ENCODE results near the gene SLC34A3. TPM values are rescaled to one million over a fixed set of nuclear protein-coding genes. Genes with fewer than 3 reads are reported as not detected.

Gene SLC34A3
- total RNA-seq, 1 donor from 2014 or later = not detected

DNA sequence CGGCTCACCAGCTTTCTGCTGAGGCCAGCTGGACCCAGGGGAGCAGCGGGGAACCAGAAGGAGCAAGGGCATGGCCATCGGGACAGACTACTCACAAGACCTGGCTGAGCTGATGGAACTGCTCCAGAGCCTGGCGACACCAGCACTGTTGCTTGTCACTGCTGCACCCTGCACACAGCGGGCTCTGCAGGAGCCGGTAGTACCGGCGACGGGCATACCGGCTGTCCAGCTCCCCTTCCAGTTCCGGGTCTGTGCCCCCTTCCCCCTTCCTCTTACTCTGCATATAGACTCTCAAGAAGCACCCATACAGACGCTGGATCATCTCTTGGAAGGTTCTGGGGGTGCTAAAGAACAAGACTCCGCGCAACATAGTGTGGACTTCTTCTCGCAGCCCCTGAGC is 43.3 kb upstream of the SLC34A3 start:
- Mint-ChIP-seq H3K27ac (no peak overlapping the region), H3K36me3 (no peaks in the 10 kb centered on the region), H3K27me3 (ENCODE audit: insufficient read depth, low read depth) (peaks cover 2% of the 10 kb centered on the region), H3K4me1 (peaks cover 25% of the 10 kb centered on the region), H3K9me3 (no peaks in the 10 kb centered on the region), H3K4me3 (peak overlapping the region; percentile 95)
- H3K36me3 ChIP-seq = no peaks in the 10 kb centered on the region
- H3K4me1 ChIP-seq = peaks cover 5% of the 10 kb centered on the region
- no peaks in the 10 kb centered on the region for H3K27me3 ChIP-seq
- peaks cover 15% of the 10 kb centered on the region for H4K20me1 ChIP-seq (ENCODE audit: low read depth)
- no peak overlapping the region for H2AFZ ChIP-seq (replicated peaks)
- H3K9me3 ChIP-seq (ENCODE audit: low read depth) = no peaks in the 10 kb centered on the region
- peak overlapping the region; percentile 75 for H3K4me3 ChIP-seq
- H3K4me2 ChIP-seq = peak overlapping the region; percentile 99
- no peak for DNase-seq (ENCODE audit: low spot score)
- peaks cover 10% of the 10 kb centered on the region for H3F3A ChIP-seq (ENCODE audit: low read depth)
- H3K9ac ChIP-seq = peak overlapping the region; percentile 90
- peaks cover 23% of the 10 kb centered on the region for H3K79me2 ChIP-seq (ENCODE audit: low read depth)
- TF ChIP-seq, protein P1, sequence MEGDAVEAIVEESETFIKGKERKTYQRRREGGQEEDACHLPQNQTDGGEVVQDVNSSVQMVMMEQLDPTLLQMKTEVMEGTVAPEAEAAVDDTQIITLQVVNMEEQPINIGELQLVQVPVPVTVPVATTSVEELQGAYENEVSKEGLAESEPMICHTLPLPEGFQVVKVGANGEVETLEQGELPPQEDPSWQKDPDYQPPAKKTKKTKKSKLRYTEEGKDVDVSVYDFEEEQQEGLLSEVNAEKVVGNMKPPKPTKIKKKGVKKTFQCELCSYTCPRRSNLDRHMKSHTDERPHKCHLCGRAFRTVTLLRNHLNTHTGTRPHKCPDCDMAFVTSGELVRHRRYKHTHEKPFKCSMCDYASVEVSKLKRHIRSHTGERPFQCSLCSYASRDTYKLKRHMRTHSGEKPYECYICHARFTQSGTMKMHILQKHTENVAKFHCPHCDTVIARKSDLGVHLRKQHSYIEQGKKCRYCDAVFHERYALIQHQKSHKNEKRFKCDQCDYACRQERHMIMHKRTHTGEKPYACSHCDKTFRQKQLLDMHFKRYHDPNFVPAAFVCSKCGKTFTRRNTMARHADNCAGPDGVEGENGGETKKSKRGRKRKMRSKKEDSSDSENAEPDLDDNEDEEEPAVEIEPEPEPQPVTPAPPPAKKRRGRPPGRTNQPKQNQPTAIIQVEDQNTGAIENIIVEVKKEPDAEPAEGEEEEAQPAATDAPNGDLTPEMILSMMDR (IDR thresholded peaks at IDR 0.05) = no peak
- no peak overlapping the region for H3K27ac ChIP-seq

DNA sequence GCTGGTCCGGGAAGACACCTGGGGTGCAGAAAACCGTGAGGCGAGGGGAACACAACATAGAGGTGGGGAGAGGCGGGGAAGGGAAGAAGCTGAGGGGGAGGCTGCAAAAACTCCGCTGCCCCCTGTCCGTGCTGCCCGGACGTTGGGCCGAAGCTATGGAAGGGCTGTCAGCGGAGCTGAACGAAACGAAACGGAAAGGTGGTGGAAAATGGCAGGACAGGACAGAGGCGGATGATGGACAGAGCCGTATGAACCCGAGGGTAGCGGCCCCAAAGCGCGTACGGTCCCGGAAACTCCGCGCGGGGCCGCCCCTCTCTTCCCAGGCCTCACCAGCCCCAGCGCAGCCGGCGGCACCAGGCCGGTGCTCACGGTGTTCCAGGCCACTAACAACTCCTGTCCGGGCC is 42.6 kb upstream of the SLC34A3 start:
- Mint-ChIP-seq H3K27me3 (ENCODE audit: insufficient read depth, low read depth) (peaks cover 2% of the 10 kb centered on the region), H3K9me3 (no peaks in the 10 kb centered on the region), H3K36me3 (no peaks in the 10 kb centered on the region), H3K4me3 (peak overlapping the region; percentile 95), H3K4me1 (peaks cover 25% of the 10 kb centered on the region), H3K27ac (no peak overlapping the region)
- Histone ChIP-seq H4K20me1 (ENCODE audit: low read depth) (peaks cover 19% of the 10 kb centered on the region), H3K79me2 (ENCODE audit: low read depth) (peaks cover 23% of the 10 kb centered on the region), H3F3A (ENCODE audit: low read depth) (peaks cover 10% of the 10 kb centered on the region), H3K27me3 (no peaks in the 10 kb centered on the region), H3K27ac (no peak overlapping the region), H3K36me3 (no peaks in the 10 kb centered on the region), H3K4me1 (peaks cover 5% of the 10 kb centered on the region), H3K4me2 (peak overlapping the region; percentile 99), H3K4me3 (peak overlapping the region; percentile 75), H2AFZ (replicated peaks) (peak overlapping the region; percentile 83), H3K9ac (peak overlapping the region; percentile 90), H3K9me3 (ENCODE audit: low read depth) (no peaks in the 10 kb centered on the region)
- no peak for DNase-seq (ENCODE audit: low spot score)
- TF ChIP-seq, protein P1 (IDR thresholded peaks at IDR 0.05) = no peak
- no peak for TF ChIP-seq EZH2 (IDR thresholded peaks at IDR 0.05)
- TF ChIP-seq EZH2phosphoT487 (IDR thresholded peaks at IDR 0.05) = no peak

DNA sequence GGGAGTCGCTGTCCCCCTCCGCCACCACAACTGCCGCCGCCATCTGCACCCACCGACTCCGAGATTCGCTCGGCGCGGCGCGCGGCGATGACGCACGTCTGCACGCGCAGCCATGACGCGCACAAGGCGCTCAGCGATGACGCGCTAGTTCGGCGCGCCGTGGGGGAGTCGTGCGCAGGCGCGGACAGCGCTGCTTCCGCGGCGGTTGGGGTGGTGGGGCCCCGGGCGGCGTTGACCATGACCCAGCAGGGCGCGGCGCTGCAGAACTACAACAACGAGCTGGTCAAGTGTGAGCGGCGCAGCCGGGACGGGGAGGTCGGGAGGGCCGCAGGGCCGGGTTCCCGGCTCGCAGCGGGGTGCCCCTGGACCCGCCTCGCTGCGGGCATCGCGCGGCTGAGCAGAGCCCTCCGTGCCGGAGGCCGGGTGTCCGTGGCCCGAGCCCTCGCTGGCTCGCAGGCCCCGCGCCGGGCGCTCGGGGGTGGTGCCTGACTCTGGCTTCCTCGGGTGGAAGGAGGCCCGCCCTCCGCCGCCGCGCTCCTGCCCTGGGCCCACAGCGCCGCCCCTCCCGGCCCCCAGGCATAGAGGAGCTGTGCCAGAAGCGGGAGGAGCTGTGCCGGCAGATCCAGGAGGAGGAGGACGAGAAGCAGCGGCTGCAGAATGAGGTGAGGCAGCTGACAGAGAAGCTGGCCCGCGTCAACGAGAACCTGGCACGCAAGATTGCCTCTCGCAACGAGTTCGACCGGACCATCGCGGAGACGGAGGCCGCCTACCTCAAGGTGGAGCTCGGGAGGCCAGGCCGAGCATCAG is 42.0 kb upstream of the SLC34A3 start, which contains the start of the genes ANAPC2 and SSNA1:
TSS of gene ANAPC2 (minus strand) at position 71 of the 807 bp plus-strand sequence. CDS start at position 43, 28 bp downstream.
TSS of gene SSNA1 (plus strand) at position 187 of the 807 bp plus-strand sequence. CDS start at position 238, 51 bp downstream.
- no peaks in the 10 kb centered on the region for H3K9me3 ChIP-seq (ENCODE audit: low read depth)
- Mint-ChIP-seq H3K4me3 (peak within 1 kb of the TSS; percentile 96), H3K4me1 (peaks cover 28% of the 10 kb centered on the region), H3K36me3 (no peaks in the 10 kb centered on the region), H3K27me3 (ENCODE audit: insufficient read depth, low read depth) (peaks cover 3% of the 10 kb centered on the region), H3K9me3 (no peaks in the 10 kb centered on the region), H3K27ac (no peak within 1 kb of the TSS)
- H3K4me1 ChIP-seq = peaks cover 5% of the 10 kb centered on the region
- peak; percentile 98 for DNase-seq (ENCODE audit: low spot score)
- H3K4me3 ChIP-seq = peak within 1 kb of the TSS; percentile 75
- peak within 1 kb of the TSS; percentile 99 for H3K4me2 ChIP-seq
- H2AFZ ChIP-seq (replicated peaks) = peak within 1 kb of the TSS; percentile 83
- no peaks in the 10 kb centered on the region for H3K36me3 ChIP-seq
- H3K9ac ChIP-seq = peak within 1 kb of the TSS; percentile 90
- H3K27ac ChIP-seq = no peak within 1 kb of the TSS
- H4K20me1 ChIP-seq (ENCODE audit: low read depth) = peaks cover 24% of the 10 kb centered on the region
- H3F3A ChIP-seq (ENCODE audit: low read depth) = peaks cover 10% of the 10 kb centered on the region
- TF ChIP-seq, protein P1 (IDR thresholded peaks at IDR 0.05) = peak; percentile 46
- no peak for TF ChIP-seq EZH2 (IDR thresholded peaks at IDR 0.05)
- H3K79me2 ChIP-seq (ENCODE audit: low read depth) = peaks cover 23% of the 10 kb centered on the region
- H3K27me3 ChIP-seq = no peaks in the 10 kb centered on the region

Measured in neural progenitor cell (in vitro differentiated cells).